MM.1S (cell line): ENCODE results near the gene HOXB7.

ENCODE experiments used
- DNase-seq: peaks from one replicate; pipeline ENCODE4 v3.0.0-alpha.2; 2015
- H2AFZ ChIP-seq: fragments of 300-600 bp; sonication (generic); 2 replicates; pipeline ENCODE4 v1.6.0; 2016; ENCODE audit warnings: antibody characterized with exemption, low read length
- H3F3A ChIP-seq: fragments of 300-600 bp; sonication (generic); 2 replicates; pipeline ENCODE4 v1.6.1; 2016; ENCODE audit warnings: mild to moderate bottlenecking, antibody characterized with exemption, low read length, moderate library complexity, mixed read lengths; ENCODE audit not compliant: insufficient read depth
- H3K27ac ChIP-seq: fragments of 300-600 bp; sonication (generic); 2 replicates; pipeline ENCODE4 v1.5.1; 2016; ENCODE audit warnings: mild to moderate bottlenecking, low read length
- H3K27me3 ChIP-seq: fragments of 300-600 bp; sonication (generic); replicated peaks from 2 replicates; pipeline ENCODE4 v1.6.0; 2016; ENCODE audit warnings: low read length; ENCODE audit not compliant: insufficient read depth
- H3K36me3 ChIP-seq: fragments of 300-600 bp; sonication (generic); replicated peaks from 2 replicates; pipeline ENCODE4 v1.6.1; 2016; ENCODE audit warnings: mild to moderate bottlenecking, low read length, mixed read lengths; ENCODE audit not compliant: insufficient read depth
- H3K4me1 ChIP-seq: fragments of 300-600 bp; sonication (generic); 2 replicates; pipeline ENCODE4 v1.6.1; 2016; ENCODE audit warnings: low read length, mixed read lengths
- H3K4me2 ChIP-seq: fragments of 300-600 bp; sonication (generic); 2 replicates; pipeline ENCODE4 v1.6.0; 2016; ENCODE audit warnings: low read depth, low read length
- H3K4me3 ChIP-seq: fragments of 300-600 bp; sonication (generic); 2 replicates; pipeline ENCODE4 v1.5.1; 2016; ENCODE audit warnings: low read length, mixed read lengths
- H3K79me2 ChIP-seq: fragments of 300-600 bp; sonication (generic); 2 replicates; pipeline ENCODE4 v1.6.1; 2016; ENCODE audit warnings: mixed run types, low read length, mixed read lengths
- H3K9ac ChIP-seq: fragments of 300-600 bp; sonication (generic); 2 replicates; pipeline ENCODE4 v1.6.1; 2016; ENCODE audit warnings: low read length, mixed read lengths
- H3K9me2 ChIP-seq: fragments of 300-600 bp; sonication (generic); replicated peaks from 2 replicates; pipeline ENCODE4 v1.6.1; 2016; ENCODE audit warnings: mild to moderate bottlenecking, low read length, mixed read lengths; ENCODE audit not compliant: insufficient read depth
- H3K9me3 ChIP-seq: fragments of 300-600 bp; sonication (generic); replicated peaks from 2 replicates; pipeline ENCODE4 v1.6.1; 2016; ENCODE audit warnings: mild to moderate bottlenecking, low read length, mixed read lengths; ENCODE audit not compliant: insufficient read depth
- H4K20me1 ChIP-seq: fragments of 300-600 bp; sonication (generic); 2 replicates; pipeline ENCODE4 v1.6.1; 2016; ENCODE audit warnings: mild to moderate bottlenecking, low read length, moderate library complexity, mixed read lengths; ENCODE audit not compliant: insufficient read depth
- EZH2 ChIP-seq: fragments of 300-600 bp; sonication (generic); optimal IDR thresholded peaks from 2 replicates; pipeline ENCODE3; 2017; ENCODE audit warnings: low read depth, mild to moderate bottlenecking, antibody characterized with exemption, low read length, mixed read lengths
- EZH2phosphoT487 ChIP-seq: fragments of 300-600 bp; sonication (generic); IDR thresholded peaks from 2 replicates; pipeline ENCODE4 v1.6.1; 2018; ENCODE audit warnings: antibody characterized with exemption, low read length
- TF ChIP-seq, protein P1 (sequence below): fragments of 300-600 bp; sonication (generic); IDR thresholded peaks from 2 replicates; pipeline ENCODE4 v1.5.1; 2016; ENCODE audit warnings: antibody characterized with exemption, low read length, mixed read lengths

The HOXB7 gene

DNA sequence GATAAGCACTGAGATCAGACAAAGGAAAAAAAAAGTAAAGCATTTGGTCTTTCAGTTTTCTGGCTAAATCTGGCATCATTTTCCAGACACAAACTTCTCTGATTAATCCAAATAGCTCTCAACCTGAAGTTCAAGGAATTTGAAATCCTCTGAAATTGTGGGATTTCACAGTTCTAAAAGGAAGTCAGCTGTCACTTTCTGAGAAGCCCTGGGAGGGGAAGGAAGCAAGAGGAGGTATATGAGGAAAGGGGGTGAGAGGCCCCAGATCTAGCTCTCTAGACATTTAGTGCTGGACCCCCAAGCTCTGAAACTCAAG is 32.8 kb upstream of the HOXB7 start:
- H3K4me2 ChIP-seq, result no peak overlapping the region
- H3K27ac ChIP-seq, result no peak overlapping the region
- TF ChIP-seq, protein P1, sequence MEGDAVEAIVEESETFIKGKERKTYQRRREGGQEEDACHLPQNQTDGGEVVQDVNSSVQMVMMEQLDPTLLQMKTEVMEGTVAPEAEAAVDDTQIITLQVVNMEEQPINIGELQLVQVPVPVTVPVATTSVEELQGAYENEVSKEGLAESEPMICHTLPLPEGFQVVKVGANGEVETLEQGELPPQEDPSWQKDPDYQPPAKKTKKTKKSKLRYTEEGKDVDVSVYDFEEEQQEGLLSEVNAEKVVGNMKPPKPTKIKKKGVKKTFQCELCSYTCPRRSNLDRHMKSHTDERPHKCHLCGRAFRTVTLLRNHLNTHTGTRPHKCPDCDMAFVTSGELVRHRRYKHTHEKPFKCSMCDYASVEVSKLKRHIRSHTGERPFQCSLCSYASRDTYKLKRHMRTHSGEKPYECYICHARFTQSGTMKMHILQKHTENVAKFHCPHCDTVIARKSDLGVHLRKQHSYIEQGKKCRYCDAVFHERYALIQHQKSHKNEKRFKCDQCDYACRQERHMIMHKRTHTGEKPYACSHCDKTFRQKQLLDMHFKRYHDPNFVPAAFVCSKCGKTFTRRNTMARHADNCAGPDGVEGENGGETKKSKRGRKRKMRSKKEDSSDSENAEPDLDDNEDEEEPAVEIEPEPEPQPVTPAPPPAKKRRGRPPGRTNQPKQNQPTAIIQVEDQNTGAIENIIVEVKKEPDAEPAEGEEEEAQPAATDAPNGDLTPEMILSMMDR, result no peak
- no peak overlapping the region for H2AFZ ChIP-seq
- H3K9me3 ChIP-seq, result no peaks in the 10 kb centered on the region
- no peaks in the 10 kb centered on the region for H3K4me1 ChIP-seq
- no peaks in the 10 kb centered on the region for H4K20me1 ChIP-seq
- no peaks in the 10 kb centered on the region for H3K36me3 ChIP-seq
- peaks cover 26% of the 10 kb centered on the region for H3K27me3 ChIP-seq
- no peaks in the 10 kb centered on the region for H3F3A ChIP-seq
- no peak overlapping the region for H3K9ac ChIP-seq
- DNase-seq, result no peak
- H3K79me2 ChIP-seq, result no peaks in the 10 kb centered on the region
- no peaks in the 10 kb centered on the region for H3K9me2 ChIP-seq
- no peak overlapping the region for H3K4me3 ChIP-seq

DNA sequence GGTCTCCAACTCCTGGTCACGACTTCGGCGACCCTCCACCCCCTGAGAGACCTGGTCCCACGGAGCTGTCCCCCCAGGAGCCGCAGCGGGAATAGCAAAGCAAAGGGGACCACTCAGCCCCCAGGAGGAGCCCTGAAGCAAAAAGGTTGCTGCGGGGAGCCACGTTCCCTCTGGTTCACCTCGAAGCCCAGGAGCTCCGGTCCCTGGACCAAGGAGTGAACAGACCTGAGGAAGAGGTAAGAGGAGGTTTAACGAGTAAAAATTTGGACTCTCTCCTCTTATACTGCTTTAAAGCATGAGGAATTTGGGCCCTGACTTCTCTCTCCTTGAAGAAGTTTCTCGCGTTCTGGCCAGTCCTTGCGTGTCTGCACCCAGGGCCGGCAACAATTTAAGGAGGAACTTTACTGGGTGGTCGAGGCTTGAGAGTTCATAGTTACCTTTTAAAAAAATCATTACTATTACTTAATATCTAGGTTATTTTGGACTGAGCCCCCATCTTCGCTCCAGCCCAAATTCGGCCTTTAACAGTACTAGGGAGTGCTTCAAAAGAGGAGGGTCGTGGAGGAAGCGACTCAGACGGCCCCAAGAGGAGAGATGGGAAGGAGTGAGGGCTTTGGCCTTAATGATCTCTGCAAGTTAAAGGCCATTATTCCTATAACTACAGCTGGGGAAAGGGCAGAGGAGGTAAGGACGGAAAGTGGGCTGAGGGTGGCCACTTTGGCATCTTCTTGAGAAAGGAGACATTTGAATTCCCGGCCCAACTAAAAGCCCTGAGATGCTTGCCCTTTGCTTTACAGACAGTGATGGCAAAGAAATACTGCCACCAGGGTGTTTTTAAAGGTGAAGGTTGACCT is 32.3 kb upstream of the HOXB7 start:
- DNase-seq, result no peak
- Histone ChIP-seq H4K20me1 (no peaks in the 10 kb centered on the region), H3K36me3 (no peaks in the 10 kb centered on the region), H3F3A (no peaks in the 10 kb centered on the region), H2AFZ (no peak overlapping the region), H3K79me2 (no peaks in the 10 kb centered on the region), H3K27me3 (peaks cover 32% of the 10 kb centered on the region), H3K9me3 (no peaks in the 10 kb centered on the region), H3K4me2 (no peak overlapping the region), H3K4me3 (no peak overlapping the region), H3K4me1 (no peaks in the 10 kb centered on the region), H3K27ac (no peak overlapping the region), H3K9ac (no peak overlapping the region), H3K9me2 (no peaks in the 10 kb centered on the region)
- no peak for TF ChIP-seq EZH2
- TF ChIP-seq, protein P1, result no peak
- no peak for TF ChIP-seq EZH2phosphoT487

GRCh38 chr17:48642059-48642842 is 31.4 kb upstream of the HOXB7 start:
- H3K9me3 ChIP-seq, result no peaks in the 10 kb centered on the region
- H3K27me3 ChIP-seq, result peaks cover 40% of the 10 kb centered on the region
- no peak overlapping the region for H2AFZ ChIP-seq
- H3K4me1 ChIP-seq, result no peaks in the 10 kb centered on the region
- no peak overlapping the region for H3K9ac ChIP-seq
- no peak overlapping the region for H3K27ac ChIP-seq
- H4K20me1 ChIP-seq, result no peaks in the 10 kb centered on the region
- no peak overlapping the region for H3K4me2 ChIP-seq
- no peaks in the 10 kb centered on the region for H3F3A ChIP-seq
- no peak for DNase-seq
- no peak for TF ChIP-seq EZH2phosphoT487
- no peak for TF ChIP-seq EZH2
- TF ChIP-seq, protein P1, result no peak
- H3K79me2 ChIP-seq, result no peaks in the 10 kb centered on the region
- H3K9me2 ChIP-seq, result no peaks in the 10 kb centered on the region
- no peak overlapping the region for H3K4me3 ChIP-seq
- H3K36me3 ChIP-seq, result no peaks in the 10 kb centered on the region
